Embryonic facial prominence (tissue), 1 donor: ENCODE results near the gene DPH2.

Source experiments
- DNase-seq: peaks from one replicate; pipeline ENCODE4 v3.0.0-alpha.2; 2016; ENCODE audit errors: extremely low spot score

Gene DPH2

DNA sequence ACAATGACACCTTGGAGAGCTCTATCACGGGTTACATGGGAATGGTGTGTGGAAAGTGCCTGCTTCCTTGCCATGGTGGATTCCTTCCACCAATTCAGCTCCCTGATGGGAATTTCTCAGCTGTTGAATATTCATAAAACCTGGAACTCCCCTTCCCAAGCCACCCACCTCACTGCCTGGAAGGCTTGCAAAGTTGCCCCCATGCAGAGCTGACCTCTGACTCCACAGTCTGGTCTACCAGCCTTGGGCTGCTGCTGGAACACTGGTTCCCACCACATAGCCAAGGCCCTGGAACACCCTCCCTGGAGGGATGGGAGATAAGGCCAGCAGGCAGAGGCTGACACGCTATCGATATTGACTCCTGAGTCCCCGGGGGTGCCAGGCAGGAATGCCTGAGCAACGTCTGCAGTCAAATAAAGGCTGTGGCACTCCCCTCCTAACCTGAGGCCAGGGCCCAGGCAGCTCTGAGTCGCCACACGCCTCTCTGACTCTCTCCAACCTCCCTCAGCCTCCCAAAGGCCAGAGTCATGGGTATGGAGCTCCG, 30.4 kb downstream of the DPH2 start:
- no peak for DNase-seq

DNA sequence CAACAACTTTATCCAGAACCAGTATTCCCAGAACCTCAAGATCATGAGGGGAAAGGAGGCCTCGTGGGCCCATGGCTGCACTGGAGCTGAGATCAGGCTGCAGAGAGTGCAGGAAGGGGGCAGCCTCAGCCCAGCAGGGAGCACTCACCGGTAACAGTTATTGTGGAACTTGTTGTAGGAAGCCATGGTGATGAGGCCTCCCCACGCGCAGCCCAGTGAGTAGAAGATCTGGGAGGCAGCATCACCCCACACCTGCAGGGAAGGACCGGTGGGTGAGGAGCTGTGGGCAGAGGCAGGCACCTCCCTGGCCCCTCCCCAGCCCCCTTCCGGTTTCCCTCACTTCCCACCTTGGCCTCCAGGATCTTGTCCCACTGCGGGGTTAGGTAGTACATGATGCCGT, 32.4 kb downstream of the DPH2 start:
- DNase-seq = no peak

DNA sequence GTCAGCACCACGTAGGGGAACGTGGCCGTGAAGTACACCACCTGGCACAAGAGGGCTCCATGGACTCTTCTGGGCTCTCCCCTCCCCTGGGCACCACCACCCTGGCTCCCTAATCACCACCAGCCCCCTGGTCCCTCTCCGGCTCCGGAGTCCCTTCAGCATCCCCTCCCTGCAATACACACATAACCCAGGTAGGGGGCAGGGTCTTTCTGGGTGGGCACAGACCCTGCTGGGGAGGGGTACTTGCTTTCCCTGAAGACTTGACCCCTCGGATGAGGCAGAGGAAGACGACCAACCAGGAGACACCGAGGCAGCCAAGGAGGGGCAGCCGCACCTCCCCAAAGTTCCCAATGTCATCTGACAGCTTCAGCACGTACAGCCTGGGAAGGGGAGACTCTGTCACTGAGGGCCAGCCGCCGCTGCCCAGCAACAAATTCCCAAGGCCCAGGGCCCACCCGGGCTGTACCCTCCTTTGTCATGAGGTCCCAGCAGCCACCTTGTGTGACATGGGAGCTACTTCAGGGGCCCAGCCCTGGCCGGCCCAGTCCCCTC, 32.9 kb downstream of the DPH2 start:
- DNase-seq = no peak

DNA sequence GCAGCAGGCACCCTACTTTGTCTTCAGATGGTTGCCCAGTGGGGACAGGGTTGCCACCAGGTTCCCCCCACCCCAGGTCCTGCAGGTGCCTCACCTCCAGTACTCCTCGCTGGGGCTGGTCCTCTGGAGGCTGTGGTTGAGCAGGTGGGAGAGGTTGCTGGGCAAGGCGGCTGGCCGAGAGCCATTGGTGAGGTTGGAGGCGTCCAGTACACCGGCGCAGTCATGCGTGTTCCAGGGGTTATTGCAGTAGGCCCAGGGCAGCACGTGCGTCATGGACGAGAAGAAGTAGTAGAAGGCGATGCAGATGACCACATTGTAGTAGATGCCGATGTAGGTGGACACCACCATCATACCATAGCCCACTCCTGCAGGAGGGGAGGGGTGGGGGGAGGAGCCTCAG, 38.4 kb downstream of the DPH2 start:
- DNase-seq = no peak

DNA sequence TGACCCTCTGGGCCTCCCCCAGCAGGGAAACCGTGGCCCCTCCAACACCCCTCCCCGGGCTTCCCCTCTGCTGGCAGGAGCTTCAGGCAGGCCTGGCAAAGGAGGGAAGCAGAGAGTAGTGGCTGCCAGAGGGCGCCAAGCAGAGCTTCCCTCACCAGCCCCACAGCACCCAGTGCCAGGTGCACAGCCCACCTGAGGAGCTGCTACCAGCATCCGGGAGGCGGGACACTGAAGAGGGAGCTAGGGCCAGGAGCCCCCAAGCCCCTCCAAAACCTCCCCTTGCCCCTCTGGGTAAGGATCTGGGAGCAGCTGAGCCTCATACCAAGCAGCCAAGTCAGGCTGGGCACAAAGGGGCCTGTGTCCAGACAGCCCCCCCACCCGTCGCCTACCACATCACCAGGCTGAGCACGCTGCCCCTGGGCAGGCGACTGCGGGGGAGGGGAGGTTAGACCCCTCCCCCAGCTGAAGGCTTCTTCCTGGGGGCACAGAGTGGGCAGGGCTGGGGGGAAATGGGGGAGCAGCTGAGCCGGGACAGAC, 41.2 kb downstream of the DPH2 start:
- no peak for DNase-seq

DNA sequence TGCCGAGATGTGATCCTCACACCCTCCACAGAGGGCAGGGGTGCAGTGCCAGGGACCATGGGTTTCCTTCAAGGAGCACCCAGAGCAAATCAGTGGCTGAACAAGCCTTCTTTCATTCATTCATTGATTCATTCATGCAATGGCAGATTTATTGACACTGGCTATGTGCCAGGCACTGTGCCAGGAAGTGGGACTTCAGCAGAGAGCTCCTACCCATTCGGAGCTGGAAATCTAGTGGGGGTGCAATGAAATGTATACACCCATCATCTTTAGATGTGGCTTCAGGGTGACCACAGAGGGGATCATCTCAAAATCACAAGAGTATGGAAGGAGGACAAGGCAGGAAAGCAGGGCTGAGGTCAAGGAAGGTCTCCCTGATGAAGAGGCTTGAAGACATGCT, 42.6 kb downstream of the DPH2 start:
- DNase-seq = no peak

DNA sequence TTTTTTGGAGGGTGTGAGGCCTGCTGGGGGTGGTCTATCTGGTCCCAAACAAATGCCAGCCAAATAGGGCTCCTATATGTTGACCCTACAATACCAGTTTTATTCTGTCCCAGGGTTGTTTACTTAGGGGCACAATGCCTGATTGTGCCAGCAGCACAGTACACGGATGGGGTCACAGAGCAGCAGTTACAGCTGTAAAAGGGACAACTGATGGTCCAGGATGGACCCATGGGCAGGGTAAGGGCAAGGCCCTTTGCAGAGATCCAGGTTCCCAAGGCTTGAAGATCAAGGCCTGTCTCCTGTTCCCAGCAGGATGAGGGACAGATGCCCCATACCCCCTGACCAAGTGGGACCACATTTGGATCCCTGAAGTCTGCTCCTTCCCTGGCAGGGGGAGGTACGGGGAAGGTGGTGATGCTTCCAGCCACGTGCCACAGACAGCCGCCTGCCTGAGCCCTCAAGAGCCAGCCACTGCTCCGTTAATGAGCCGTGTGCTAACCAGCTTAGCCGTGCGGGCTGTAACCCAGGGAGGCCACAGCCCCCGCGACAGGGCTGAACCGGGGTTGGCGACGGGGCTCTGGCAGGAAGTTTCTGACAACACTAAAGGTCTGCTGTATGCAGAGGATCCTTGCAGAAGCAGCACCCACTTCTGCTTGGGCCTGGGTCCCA, 43.3 kb downstream of the DPH2 start:
- no peak for DNase-seq

DNA sequence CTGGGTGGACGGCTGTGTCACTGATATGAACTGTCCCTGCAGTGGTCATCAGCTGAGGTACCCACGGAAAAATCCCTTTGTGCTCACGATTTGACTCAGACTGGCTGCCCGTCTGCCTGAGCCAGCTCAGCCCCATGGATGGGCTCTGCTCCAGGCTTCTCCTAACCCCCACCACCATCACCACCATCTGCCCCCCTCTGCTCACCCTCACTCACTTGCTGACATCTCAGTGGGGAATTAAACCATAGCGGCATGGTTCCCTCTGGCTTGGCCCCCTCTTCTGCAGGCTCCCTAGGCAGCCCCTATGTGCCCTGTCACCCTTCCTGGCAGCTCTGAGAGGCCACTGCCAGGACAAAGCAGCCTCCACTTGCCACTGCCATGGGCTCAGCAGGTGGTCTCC, 44.1 kb downstream of the DPH2 start:
- no peak for DNase-seq

DNA sequence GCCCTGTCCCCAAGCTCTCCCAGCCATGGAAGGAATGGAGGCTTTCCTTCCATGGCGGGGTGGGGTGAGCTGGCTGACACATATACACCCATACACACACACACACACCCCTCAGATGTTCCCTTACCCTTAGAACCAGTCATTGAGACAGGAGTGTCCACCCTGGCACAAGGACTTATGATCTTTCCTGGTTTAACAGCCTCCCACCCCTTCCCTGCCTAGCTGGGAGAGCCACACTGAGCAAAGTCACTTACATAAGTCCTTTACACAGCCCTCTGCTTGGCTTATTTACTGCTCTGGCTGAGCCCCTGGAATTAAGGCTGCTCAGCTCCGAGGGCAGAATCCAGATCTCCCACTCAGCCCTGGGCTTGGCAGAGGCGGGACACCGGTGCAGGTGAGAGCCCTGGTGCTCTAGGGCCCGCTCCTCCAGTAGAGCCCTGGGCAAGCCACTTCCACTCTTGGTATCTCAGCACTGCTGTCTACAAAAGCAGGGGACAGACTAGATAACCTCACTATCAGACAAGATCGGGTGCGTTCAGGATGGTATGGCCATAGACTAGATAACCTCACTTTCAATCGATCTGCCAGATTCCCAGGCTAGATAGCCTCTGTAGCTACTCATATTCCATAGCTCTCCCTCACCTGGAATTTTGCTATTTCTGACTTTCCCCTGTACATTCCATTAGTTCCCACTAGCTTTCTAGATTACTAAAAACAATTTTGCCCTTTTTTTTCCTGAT, 44.7 kb downstream of the DPH2 start:
- no peak for DNase-seq

DNA sequence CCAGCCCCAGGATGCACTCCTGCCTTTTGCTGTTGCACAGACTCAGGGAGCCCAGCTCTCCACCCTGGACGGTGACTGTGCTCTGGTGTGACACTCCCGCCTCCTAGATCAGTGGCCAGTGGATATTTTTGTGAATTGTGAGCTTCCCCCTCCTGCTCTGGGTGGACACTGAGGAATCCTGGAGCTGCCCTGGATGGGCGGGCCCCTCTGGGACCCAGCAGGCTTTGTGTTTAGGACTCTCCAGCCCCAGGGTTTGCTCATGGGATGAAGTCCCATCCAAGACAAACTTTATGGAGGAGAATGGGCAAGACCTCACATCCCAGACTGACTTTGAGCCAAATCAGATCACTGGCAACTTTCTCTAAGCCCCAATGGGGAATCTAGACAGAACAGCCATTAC, 45.4 kb downstream of the DPH2 start:
- no peak for DNase-seq

DNA sequence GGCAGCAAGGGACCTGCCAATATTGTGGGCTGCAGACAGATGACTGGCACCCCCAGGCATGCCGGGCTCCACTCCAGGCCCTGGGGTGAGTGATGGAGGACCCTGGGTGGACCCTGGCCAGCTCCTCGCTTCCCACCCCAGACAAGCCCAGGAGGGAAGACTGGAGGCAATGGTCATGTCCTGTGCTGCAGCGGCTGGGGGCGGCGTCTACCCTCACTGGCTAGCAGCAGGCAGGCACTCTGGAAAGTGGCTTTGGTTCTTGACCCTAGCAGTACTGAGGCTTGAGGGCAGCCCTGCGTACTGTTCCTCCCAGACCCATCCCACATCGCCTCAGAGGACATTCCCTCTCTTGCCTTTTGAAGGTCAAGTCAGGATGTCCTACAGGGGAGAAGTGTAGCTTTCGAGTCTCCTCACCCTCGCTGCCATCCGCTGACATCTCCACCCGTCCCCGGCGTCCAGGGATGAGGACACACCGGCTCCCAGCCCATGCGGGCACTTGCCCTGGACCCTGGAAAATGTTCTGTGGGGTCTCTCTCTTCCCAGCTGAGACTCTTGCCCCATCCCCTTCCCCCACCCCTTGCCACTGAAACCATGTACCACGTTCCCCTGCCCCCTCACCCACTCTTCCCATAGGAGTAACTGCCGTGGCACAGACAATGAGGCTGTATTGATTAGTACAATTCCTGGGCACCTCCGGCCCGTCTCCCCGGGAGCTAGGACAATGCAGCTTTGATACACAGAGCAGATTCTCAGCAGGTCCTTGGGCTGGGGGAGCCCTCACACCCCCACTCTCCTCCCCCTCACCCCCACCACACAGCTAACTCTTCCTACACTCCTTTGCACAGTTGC, 46.5 kb downstream of the DPH2 start:
- no peak for DNase-seq

DNA sequence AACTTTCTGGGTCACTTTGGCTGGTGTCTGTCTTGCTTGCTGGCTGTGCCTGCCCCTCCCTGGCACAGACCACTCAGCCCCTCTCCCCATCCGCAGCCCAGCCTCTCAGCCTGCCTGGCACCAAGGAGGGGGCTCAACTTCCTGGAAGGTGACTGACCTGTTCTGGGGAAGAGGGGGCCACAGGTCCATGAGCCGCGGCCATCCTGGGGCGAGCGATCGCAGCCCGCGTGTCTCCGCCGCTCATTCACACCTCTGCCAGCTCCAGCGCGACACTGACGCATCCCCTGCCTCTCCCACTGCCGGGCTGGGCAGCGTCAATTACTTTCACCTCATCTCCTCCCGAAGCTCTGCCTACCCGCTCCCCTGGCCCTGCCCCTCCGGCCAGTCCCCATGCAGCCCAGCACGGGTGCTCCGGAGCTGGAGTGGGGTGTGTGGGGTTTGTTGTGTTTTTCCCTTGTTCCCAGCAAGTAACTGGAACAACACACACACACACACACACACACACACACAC, 47.1 kb downstream of the DPH2 start:
- no peak for DNase-seq

DNA sequence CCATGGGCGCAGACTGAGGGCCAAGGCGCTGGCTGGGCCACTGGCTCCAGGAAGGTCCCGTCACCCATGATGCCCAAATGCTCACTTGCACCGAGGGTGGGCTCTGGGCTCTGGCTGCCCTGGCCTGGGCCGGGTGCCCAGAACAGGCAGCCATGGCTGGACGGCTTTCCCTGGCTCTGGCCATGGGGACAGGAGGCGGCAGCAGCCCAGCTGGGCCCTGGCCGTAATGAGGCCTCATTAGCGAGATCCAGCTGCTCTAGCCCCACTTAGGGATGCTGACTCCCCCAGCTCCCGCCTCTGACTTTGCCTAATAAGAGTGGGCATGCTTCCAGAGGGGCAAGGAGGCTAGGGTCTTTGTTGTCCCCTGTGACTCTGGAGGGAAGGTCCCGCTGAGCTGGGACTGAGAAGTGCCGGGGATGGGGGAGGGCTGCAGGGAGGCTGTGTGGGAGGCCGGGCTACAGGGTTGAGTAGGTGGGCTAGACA, 49.7 kb downstream of the DPH2 start:
- no peak for DNase-seq

DNA sequence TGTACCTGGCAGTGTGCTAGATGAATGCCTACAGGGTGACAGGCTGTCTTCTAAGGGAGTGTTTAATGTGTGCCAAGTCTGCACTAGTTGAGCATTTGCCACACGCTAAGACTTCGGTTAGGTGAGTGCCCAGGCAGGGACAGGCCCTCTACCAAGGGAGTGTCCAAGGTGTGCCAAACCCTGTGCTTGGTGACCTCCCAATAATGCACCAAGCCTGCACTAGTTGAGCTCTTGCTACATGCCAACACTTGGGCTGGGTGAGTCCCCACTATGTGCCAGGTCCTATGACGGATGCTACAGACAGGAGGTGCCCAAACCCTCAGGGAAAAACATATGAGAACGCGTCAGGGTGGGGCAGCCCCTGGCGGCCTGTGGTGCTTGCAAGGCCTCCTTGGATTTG, 50.7 kb downstream of the DPH2 start:
- DNase-seq = no peak

DNA sequence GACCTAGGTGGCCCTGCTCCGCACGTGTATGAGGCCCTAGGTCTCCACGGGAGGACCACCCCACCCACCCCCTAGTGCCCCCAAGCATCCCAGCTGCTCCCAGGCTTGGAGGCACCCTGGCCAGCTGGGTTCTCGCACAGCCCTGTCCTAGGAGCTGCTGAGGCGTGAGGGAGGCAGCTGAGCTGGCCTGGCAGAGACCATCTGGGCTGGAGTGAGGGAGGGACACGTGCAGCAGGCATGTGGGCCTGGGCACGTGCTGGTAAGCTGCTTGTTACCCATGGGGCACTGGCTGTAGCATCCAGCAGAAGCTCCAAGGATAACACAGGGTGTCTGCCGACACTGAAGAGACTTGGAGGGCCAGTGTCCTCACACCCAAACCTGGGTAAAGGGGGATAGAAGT, 51.3 kb downstream of the DPH2 start:
- no peak for DNase-seq

DNA sequence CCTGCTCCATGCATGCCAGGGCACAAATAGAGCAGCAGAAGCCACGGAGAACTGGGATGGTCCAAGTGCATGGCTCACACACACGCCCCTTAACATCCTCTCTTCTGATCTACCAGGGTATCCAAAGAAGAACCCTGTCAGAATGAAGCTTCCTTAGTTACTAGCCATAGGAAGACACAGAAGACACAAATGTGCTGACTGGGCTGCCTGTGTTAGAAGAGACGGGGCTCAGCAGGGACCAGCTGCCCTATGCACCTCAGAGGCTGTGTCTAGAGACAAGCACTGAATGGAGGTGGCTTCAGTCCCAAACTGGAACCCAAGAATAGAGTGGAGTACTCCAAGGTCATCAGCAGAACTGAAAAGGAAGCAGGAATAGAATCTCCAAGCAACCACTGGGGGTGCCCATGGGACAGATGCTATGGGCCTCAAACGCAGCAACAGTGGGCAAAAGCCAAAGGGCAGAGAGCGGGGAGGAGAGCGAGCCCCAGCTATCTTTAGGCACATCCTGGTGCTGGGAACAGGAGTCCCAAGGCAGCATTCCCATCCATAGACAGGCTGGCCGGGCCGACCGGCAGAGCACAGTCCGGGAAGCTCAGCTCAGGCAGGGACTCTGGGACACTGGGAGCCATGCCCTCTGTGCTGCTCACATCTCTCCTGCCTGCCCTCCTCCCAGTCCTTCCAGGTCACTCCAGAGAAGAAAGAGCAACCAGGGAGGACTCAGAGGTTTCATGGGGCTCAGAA, 51.9 kb downstream of the DPH2 start:
- DNase-seq = no peak
